Loucy (cell line): ENCODE data around the gene ANO2.

Experiments
- H2AFZ ChIP-seq: fragments of 200-600 bp; sonication (generic); 2 replicates; pipeline ENCODE4 v1.6.0; 2016; ENCODE audit warnings: antibody characterized with exemption, mild to moderate bottlenecking, low read length, moderate library complexity
- H3F3A ChIP-seq: fragments of 200-600 bp; 2 replicates; pipeline ENCODE4 v1.6.0; 2016; ENCODE audit warnings: antibody characterized with exemption, low read depth, mild to moderate bottlenecking
- H3K27me3 ChIP-seq: fragments of 200-600 bp; sonication (generic); 2 replicates; pipeline ENCODE4 v1.6.1; 2014; ENCODE audit warnings: low read length, mild to moderate bottlenecking; ENCODE audit not compliant: insufficient read depth, poor library complexity, severe bottlenecking
- H3K36me3 ChIP-seq: fragments of 200-600 bp; sonication (generic); 2 replicates; pipeline ENCODE4 v1.6.1; 2016; ENCODE audit warnings: low read length; ENCODE audit not compliant: insufficient read depth
- H3K4me1 ChIP-seq: fragments of 200-600 bp; sonication (generic); 2 replicates; pipeline ENCODE4 v1.5.1; 2014; ENCODE audit warnings: low read length, mild to moderate bottlenecking; ENCODE audit not compliant: insufficient read depth, poor library complexity, severe bottlenecking
- H3K4me2 ChIP-seq: fragments of 200-600 bp; sonication (generic); 2 replicates; pipeline ENCODE4 v1.6.0; 2014; ENCODE audit warnings: antibody characterized with exemption, low read length, low read depth, mild to moderate bottlenecking; ENCODE audit not compliant: poor library complexity, severe bottlenecking
- H3K4me3 ChIP-seq: fragments of 200-600 bp; sonication (generic); 2 replicates; pipeline ENCODE4 v1.5.1; 2014; ENCODE audit warnings: low read length, mild to moderate bottlenecking, mixed read lengths; ENCODE audit not compliant: poor library complexity, severe bottlenecking
- H3K79me2 ChIP-seq: fragments of 200-600 bp; sonication (generic); 2 replicates; pipeline ENCODE4 v1.6.1; 2014; ENCODE audit warnings: low read length; ENCODE audit not compliant: insufficient read depth
- H3K9ac ChIP-seq: fragments of 200-600 bp; sonication (generic); 2 replicates; pipeline ENCODE4 v1.6.0; 2014; ENCODE audit warnings: mild to moderate bottlenecking, low read depth, low read length, moderate library complexity; ENCODE audit not compliant: poor library complexity, severe bottlenecking
- H3K9me2 ChIP-seq: fragments of 200-600 bp; sonication (generic); replicated peaks from 2 replicates; pipeline ENCODE4 v1.6.1; 2016; ENCODE audit warnings: low read depth, low read length, mixed read lengths
- H3K9me3 ChIP-seq: fragments of 200-600 bp; sonication (generic); 2 replicates; pipeline ENCODE4 v1.6.1; 2014; ENCODE audit warnings: mild to moderate bottlenecking, antibody characterized with exemption, low read length, low read depth; ENCODE audit not compliant: insufficient read depth
- H4K20me1 ChIP-seq: fragments of 200-600 bp; sonication (generic); 2 replicates; pipeline ENCODE4 v1.6.0; 2014; ENCODE audit warnings: antibody characterized with exemption, low read length, mild to moderate bottlenecking; ENCODE audit not compliant: insufficient read depth, poor library complexity, severe bottlenecking
- CTCF ChIP-seq: fragments of 200-600 bp; sonication (generic); conservative IDR thresholded peaks from 2 replicates; pipeline ENCODE4 v1.5.1; 2014; ENCODE audit warnings: mild to moderate bottlenecking, antibody characterized with exemption, low read length
- EZH2phosphoT487 ChIP-seq: fragments of 200-600 bp; IDR thresholded peaks from 2 replicates; pipeline ENCODE4 v1.6.1; 2018; ENCODE audit warnings: antibody characterized with exemption, mild to moderate bottlenecking, moderate library complexity, borderline replicate concordance

ANO2 gene

GRCh38 chr12:5884866-5885265 is 60.2 kb downstream of the ANO2 start:
- Histone ChIP-seq H3F3A (peaks cover 5% of the 10 kb centered on the region; the same call in 1 of the 2 replicates), H3K9me2 (no peaks in the 10 kb centered on the region), H3K79me2 (no peaks in the 10 kb centered on the region), H3K9ac (no peak overlapping the region), H4K20me1 (no peaks in the 10 kb centered on the region), H3K4me1 (peaks cover 46% of the 10 kb centered on the region), H3K9me3 (no peaks in the 10 kb centered on the region), H2AFZ (no peak overlapping the region), H3K36me3 (no peaks in the 10 kb centered on the region), H3K4me2 (no peak overlapping the region), H3K27me3 (no peaks in the 10 kb centered on the region), H3K4me3 (no peak overlapping the region)
- no peak for TF ChIP-seq CTCF
- no peak for TF ChIP-seq EZH2phosphoT487

GRCh38 chr12:5884285-5884684 is 60.8 kb downstream of the ANO2 start:
- Histone ChIP-seq H2AFZ (no peak overlapping the region), H3K4me2 (no peak overlapping the region), H3F3A (peaks cover 5% of the 10 kb centered on the region; the same call in 1 of the 2 replicates), H3K4me1 (peaks cover 46% of the 10 kb centered on the region), H3K36me3 (no peaks in the 10 kb centered on the region), H3K27me3 (no peaks in the 10 kb centered on the region), H3K9me2 (no peaks in the 10 kb centered on the region), H3K9me3 (no peaks in the 10 kb centered on the region), H3K79me2 (no peaks in the 10 kb centered on the region), H3K4me3 (no peak overlapping the region), H3K9ac (no peak overlapping the region), H4K20me1 (no peaks in the 10 kb centered on the region)
- TF ChIP-seq CTCF (no peak), EZH2phosphoT487 (no peak)

- no peaks in the 10 kb centered on the region for H4K20me1 ChIP-seq
- H2AFZ ChIP-seq, result no peak overlapping the region
These were observed 62.4 kb downstream of the ANO2 start for GRCh38 chr12:5882511-5883190.

More at GRCh38 chr12:5882511-5883190, 62.4 kb downstream of the ANO2 start:
- Histone ChIP-seq H3K4me1 (peaks cover 45% of the 10 kb centered on the region), H3K9me3 (no peaks in the 10 kb centered on the region), H3F3A (peaks cover 5% of the 10 kb centered on the region; the same call in 1 of the 2 replicates), H3K4me2 (peak overlapping the region; percentile 73), H3K27me3 (no peaks in the 10 kb centered on the region), H3K36me3 (no peaks in the 10 kb centered on the region), H3K9ac (peak overlapping the region; percentile 61), H3K9me2 (no peaks in the 10 kb centered on the region), H3K79me2 (no peaks in the 10 kb centered on the region), H3K4me3 (peak overlapping the region; percentile 59)
- TF ChIP-seq EZH2phosphoT487 (no peak), CTCF (no peak)
